ENCODE data around the gene IER3IP1.
"Not testable (repeated sequence)": the region's sequence is repeated elsewhere in the genome, so short reads cannot be mapped to it uniquely, and the experiment has no call there.

The IER3IP1 gene

GRCh38 chr18:47175898-47176575 lies at the start of gene IER3IP1:
Gene IER3IP1, minus strand, starts transcription at chr18:47176364. Its CDS starts 87 bp downstream, at chr18:47176277.
- Mint-ChIP-seq H3K27me3 (peaks cover 8% of the 10 kb centered on the region), H3K27ac (ENCODE audit: low read depth) (no peak within 1 kb of the TSS), H3K36me3 (ENCODE audit: insufficient read depth) (peaks cover 3% of the 10 kb centered on the region), H3K9me3 (no peaks in the 10 kb centered on the region), H3K4me3 (no peak within 1 kb of the TSS), H3K4me1 (no peaks in the 10 kb centered on the region)
- DNase-seq (ENCODE audit: low spot score in 2 of 2) (peak; percentile 79 to 81), ATAC-seq (replicated peaks; ENCODE audit: extremely low read depth, poor library complexity, severe bottlenecking) (peak; percentile 87)

GRCh38 chr18:47215554-47216138 lies 39.5 kb upstream of the IER3IP1 start:
- H3K36me3 Mint-ChIP-seq (ENCODE audit: insufficient read depth): no peaks in the 10 kb centered on the region
- peaks cover 74% of the 10 kb centered on the region for H3K27me3 Mint-ChIP-seq
- H3K4me3 Mint-ChIP-seq: no peak overlapping the region
- H3K9me3 Mint-ChIP-seq: no peaks in the 10 kb centered on the region
- no peaks in the 10 kb centered on the region for H3K4me1 Mint-ChIP-seq
- ATAC-seq (replicated peaks; ENCODE audit: extremely low read depth, poor library complexity, severe bottlenecking) (peak; percentile 36), DNase-seq (ENCODE audit: low spot score in 2 of 2) (no peak)
- no peak overlapping the region for H3K27ac Mint-ChIP-seq (ENCODE audit: low read depth)

- Mint-ChIP-seq H3K4me3 (no peak overlapping the region), H3K9me3 (no peaks in the 10 kb centered on the region), H3K4me1 (no peaks in the 10 kb centered on the region), H3K27ac (ENCODE audit: low read depth) (no peak overlapping the region), H3K27me3 (peaks cover 80% of the 10 kb centered on the region), H3K36me3 (ENCODE audit: insufficient read depth) (no peaks in the 10 kb centered on the region)
- ATAC-seq (replicated peaks; ENCODE audit: extremely low read depth, poor library complexity, severe bottlenecking): no peak
- DNase-seq (ENCODE audit: low spot score in 2 of 2): no peak
These were observed 33.0 kb upstream of the IER3IP1 start for GRCh38 chr18:47209171-47209570.

- Mint-ChIP-seq H3K4me1 (no peaks in the 10 kb centered on the region), H3K27me3 (peaks cover 60% of the 10 kb centered on the region)
These were observed 30.9 kb upstream of the IER3IP1 start for GRCh38 chr18:47206945-47207637.

GRCh38 chr18:47204908-47205522 lies 28.9 kb upstream of the IER3IP1 start:
- Mint-ChIP-seq H3K4me3 (no peak overlapping the region), H3K9me3 (no peaks in the 10 kb centered on the region), H3K36me3 (ENCODE audit: insufficient read depth) (no peaks in the 10 kb centered on the region), H3K27ac (ENCODE audit: low read depth) (no peak overlapping the region), H3K27me3 (peaks cover 39% of the 10 kb centered on the region), H3K4me1 (no peaks in the 10 kb centered on the region)
- no peak for ATAC-seq (replicated peaks; ENCODE audit: extremely low read depth, poor library complexity, severe bottlenecking)
- peak; percentile 17 to 21 for DNase-seq (ENCODE audit: low spot score in 2 of 2)

More at GRCh38 chr18:47206945-47207637, 30.9 kb upstream of the IER3IP1 start:
- DNase-seq (ENCODE audit: low spot score in 2 of 2) (no peak), ATAC-seq (replicated peaks; ENCODE audit: extremely low read depth, poor library complexity, severe bottlenecking) (no peak)
- H3K27ac Mint-ChIP-seq (ENCODE audit: low read depth): no peak overlapping the region
- H3K4me3 Mint-ChIP-seq: no peak overlapping the region
- no peaks in the 10 kb centered on the region for H3K9me3 Mint-ChIP-seq
- H3K36me3 Mint-ChIP-seq (ENCODE audit: insufficient read depth): no peaks in the 10 kb centered on the region

- DNase-seq (ENCODE audit: low spot score in 2 of 2) (no peak), ATAC-seq (replicated peaks; ENCODE audit: extremely low read depth, poor library complexity, severe bottlenecking) (no peak)
- Mint-ChIP-seq H3K36me3 (ENCODE audit: insufficient read depth) (no peaks in the 10 kb centered on the region), H3K4me3 (no peak overlapping the region), H3K9me3 (no peaks in the 10 kb centered on the region), H3K27me3 (peaks cover 27% of the 10 kb centered on the region), H3K4me1 (no peaks in the 10 kb centered on the region), H3K27ac (ENCODE audit: low read depth) (no peak overlapping the region)
These were observed 27.7 kb upstream of the IER3IP1 start for GRCh38 chr18:47203626-47204464.

GRCh38 chr18:47195961-47196360 lies 19.8 kb upstream of the IER3IP1 start:
- H3K27me3 Mint-ChIP-seq: peaks cover 62% of the 10 kb centered on the region
- H3K4me3 Mint-ChIP-seq; H3K4me1 Mint-ChIP-seq; H3K9me3 Mint-ChIP-seq; ATAC-seq (replicated peaks; ENCODE audit: extremely low read depth, poor library complexity, severe bottlenecking); H3K36me3 Mint-ChIP-seq (ENCODE audit: insufficient read depth); DNase-seq (ENCODE audit: low spot score in 2 of 2); H3K27ac Mint-ChIP-seq (ENCODE audit: low read depth): not testable (repeated sequence)

- no peaks in the 10 kb centered on the region for H3K36me3 Mint-ChIP-seq (ENCODE audit: insufficient read depth)
These were observed 15.8 kb upstream of the IER3IP1 start for GRCh38 chr18:47191961-47192360.

GRCh38 chr18:47187721-47188120 lies 11.6 kb upstream of the IER3IP1 start:
- DNase-seq (ENCODE audit: low spot score in 2 of 2) (no peak), ATAC-seq (replicated peaks; ENCODE audit: extremely low read depth, poor library complexity, severe bottlenecking) (no peak)
- Mint-ChIP-seq H3K27ac (ENCODE audit: low read depth) (no peak overlapping the region), H3K4me1 (no peaks in the 10 kb centered on the region), H3K4me3 (no peak overlapping the region), H3K36me3 (ENCODE audit: insufficient read depth) (no peaks in the 10 kb centered on the region), H3K27me3 (peaks cover 43% of the 10 kb centered on the region), H3K9me3 (peaks cover 8% of the 10 kb centered on the region)

More at GRCh38 chr18:47191961-47192360, 15.8 kb upstream of the IER3IP1 start:
- peaks cover 55% of the 10 kb centered on the region for H3K27me3 Mint-ChIP-seq
- ATAC-seq (replicated peaks; ENCODE audit: extremely low read depth, poor library complexity, severe bottlenecking): no peak
- H3K27ac Mint-ChIP-seq (ENCODE audit: low read depth): no peak overlapping the region
- no peaks in the 10 kb centered on the region for H3K4me1 Mint-ChIP-seq
- no peaks in the 10 kb centered on the region for H3K9me3 Mint-ChIP-seq
- H3K4me3 Mint-ChIP-seq: no peak overlapping the region
- DNase-seq (ENCODE audit: low spot score in 2 of 2): no peak

GRCh38 chr18:47184419-47185050 lies 8.4 kb upstream of the IER3IP1 start:
- DNase-seq (ENCODE audit: low spot score in 2 of 2) (no peak), ATAC-seq (replicated peaks; ENCODE audit: extremely low read depth, poor library complexity, severe bottlenecking) (no peak)
- Mint-ChIP-seq H3K27ac (ENCODE audit: low read depth) (no peak overlapping the region), H3K27me3 (peaks cover 59% of the 10 kb centered on the region), H3K9me3 (peaks cover 8% of the 10 kb centered on the region), H3K4me3 (no peak overlapping the region), H3K4me1 (no peaks in the 10 kb centered on the region), H3K36me3 (ENCODE audit: insufficient read depth) (no peaks in the 10 kb centered on the region)

- not testable (repeated sequence) for H3K9me3 Mint-ChIP-seq, H3K4me1 Mint-ChIP-seq, H3K4me3 Mint-ChIP-seq
These were observed 6.0 kb upstream of the IER3IP1 start for GRCh38 chr18:47182156-47182555.

More at GRCh38 chr18:47182156-47182555, 6.0 kb upstream of the IER3IP1 start:
- peaks cover 50% of the 10 kb centered on the region for H3K27me3 Mint-ChIP-seq
- not testable (repeated sequence) for DNase-seq (ENCODE audit: low spot score in 2 of 2); H3K36me3 Mint-ChIP-seq (ENCODE audit: insufficient read depth); ATAC-seq (replicated peaks; ENCODE audit: extremely low read depth, poor library complexity, severe bottlenecking); H3K27ac Mint-ChIP-seq (ENCODE audit: low read depth)
